NAMALWA (cell line): ENCODE results near the gene RASL12.
A peak's percentile ranks its signal among the peaks of the same experiment; 100 is the strongest.
"Not testable (repeated sequence)": the region's sequence is repeated elsewhere in the genome, so short reads cannot be mapped to it uniquely, and the experiment has no call there.

Experiments
- DNase-seq: peaks from one replicate; pipeline ENCODE4 v3.0.0-alpha.2; 2015; ENCODE audit warnings: low spot score

The RASL12 gene

DNA sequence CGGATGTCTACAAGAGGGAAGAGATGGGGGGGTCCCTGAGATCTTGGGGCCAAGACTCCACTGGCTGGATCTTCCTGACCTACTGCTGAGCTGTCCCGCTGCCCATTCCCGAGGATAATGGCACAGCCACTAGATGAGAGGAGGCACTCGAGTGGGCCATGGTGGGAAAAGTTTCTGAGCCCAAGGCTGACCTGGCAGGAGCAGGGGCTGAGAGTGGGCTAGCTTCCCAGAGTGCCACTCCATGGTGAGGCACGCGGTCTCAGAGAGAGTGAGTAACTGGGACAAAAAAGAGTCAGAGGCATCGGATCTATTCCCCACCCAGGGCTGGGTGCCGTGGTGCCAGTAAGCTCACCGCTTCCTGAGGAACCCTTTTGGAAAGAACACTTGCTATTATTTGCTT lies 11.7 kb downstream of the RASL12 start:
- no peak for DNase-seq

DNA sequence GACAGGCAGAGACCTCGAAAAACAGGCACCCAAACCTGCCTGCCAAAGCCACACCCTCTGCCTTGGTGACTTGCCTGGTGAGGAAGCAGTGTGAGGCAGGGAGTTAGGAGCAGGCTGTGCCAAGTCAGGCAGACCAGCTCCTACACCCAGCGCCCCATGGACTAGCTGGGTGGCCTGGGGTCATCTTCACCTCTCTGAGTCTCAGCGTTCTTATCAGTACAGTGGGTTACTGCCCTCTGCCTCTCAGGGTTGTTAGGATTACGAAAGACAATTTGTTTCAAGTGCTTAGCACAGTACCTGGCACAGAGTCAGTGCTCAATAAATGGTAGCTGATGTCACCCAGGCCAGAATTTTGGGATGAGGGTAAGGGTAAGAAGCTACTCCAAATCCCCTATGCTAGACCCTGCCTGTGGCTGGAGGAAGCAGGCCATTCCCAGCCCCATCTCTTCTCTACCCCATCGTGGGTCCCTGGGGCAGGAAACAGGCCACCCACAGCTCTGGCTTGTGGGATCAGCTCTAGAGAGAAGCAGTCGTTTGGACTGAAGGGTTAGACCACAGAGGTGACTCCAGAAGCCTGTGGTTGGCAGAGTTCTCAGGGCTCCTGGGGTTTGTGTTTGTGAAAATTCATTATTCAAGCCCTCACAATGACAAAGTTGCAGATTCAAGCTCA lies 12.5 kb downstream of the RASL12 start:
- no peak for DNase-seq

DNA sequence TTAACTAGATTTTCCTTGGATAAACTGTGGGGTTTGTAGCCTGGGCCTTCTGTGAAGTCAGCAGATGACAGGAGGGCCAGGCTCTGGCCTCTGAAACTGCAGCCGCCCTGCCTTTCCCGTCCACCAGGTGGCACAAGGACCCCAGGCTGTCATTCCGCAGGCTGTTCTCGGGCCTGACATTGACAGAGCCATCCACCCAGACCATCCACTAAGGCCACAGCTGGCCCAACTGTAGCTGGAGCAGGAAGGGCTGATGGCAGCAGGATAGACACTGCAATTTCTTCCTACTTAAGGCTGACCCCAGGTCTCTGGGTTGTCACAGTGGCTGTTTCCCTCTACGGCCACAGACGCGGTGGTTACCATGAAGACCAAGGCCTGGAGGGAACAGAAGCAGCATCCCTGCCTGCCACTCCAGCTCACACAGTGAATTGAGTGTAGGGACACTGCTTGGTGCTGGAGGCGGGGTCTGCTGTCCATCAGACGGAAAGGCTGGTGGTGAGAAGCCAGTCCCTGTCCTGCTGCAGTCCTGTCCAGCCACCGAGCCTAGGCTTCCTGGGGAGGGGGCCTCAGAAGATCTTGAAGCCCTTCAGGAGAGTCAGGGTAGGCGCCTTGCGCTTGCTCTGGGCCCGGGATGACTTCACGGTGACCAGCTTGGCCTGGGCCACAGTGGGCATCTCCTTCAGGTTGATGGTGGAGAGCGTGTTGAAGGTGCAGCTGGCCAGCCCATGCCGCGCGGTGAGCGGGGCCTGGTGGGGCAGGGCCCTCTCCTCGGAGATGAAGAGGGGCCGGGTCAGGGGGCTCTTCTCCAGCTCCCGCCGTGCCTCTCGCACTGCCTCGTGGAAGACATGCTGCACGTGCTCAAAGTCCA lies 13.2 kb downstream of the RASL12 start:
- DNase-seq = peak; percentile 79

DNA sequence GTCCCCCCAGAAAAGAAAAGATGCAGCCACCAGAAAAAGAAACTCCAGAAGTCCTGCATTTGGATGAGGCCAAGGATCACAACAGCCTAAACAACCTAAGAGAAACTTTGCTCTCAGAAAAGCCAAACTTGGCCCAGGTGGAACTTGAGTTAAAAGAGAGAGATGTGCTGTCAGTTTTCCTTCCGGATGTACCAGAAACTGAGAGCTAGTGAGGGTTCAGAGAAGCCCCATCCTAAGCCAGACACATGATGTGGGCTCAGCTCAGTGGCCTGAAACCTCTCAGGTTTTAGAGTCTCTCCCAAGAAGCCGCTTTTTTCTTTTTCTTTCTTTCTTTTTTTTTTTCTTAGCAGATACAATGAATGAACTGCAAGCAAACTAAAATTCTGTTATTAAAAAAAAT lies 14.8 kb downstream of the RASL12 start:
- no peak for DNase-seq

DNA sequence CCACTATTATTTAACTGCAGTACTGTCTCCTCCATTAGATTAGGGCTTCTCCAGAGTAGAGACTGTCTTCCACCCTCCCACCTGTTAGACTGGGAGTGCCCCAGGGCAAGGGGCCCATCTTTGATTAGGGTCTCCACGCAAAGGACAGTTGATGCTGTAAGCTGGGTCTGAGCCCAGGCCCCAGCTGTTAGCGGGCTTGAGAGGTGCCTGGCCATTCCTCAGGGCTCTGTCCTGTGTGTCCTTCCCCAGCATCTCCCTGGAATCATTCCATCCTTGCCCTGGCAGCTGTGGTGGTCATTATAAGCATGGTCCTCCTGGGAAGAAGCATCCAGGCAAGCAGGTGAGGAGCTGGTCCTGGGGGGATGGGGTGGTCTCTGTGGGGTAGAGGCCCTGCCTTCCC lies 16.5 kb downstream of the RASL12 start:
- DNase-seq = no peak

DNA sequence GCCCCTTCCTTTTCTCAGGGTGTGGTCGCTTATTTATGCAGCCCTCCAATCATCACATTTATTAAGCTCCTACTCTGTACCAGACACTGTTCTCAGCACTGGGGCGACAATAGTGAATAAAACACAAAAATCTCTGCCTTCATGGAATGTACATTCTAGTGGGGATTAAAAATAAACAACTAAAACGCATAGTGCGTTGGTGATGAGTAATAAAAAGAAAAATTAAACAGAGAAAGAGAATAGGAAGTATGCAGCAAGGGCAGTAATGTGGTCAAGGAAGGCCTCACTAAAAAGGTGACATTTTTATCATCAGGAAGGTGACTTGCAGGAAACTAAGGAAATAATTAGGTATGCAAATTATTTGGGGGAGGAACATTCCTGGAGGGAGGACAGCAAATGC lies 17.5 kb downstream of the RASL12 start:
- DNase-seq = no peak

DNA sequence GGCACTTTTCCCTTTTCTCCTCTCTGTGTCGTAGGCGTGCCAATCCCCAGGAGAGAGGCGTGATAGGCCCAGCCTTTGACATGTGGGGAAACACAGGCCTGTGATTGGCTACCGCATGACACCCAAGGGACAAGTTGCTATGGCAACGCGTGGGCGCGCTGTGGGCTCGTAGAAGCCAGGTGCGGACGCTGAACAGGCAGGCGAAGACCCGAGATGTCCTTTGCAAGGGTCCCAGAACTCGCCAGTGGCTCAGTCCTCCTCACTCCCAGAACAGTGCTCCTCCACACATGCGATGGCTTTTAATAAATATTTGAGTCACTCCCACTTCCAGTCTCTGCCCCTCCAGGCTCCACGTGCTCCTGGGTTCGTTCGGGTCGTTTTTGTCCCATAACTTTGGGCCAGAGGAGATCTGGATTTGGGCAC lies 18.4 kb downstream of the RASL12 start:
- peak; percentile 97 for DNase-seq

DNA sequence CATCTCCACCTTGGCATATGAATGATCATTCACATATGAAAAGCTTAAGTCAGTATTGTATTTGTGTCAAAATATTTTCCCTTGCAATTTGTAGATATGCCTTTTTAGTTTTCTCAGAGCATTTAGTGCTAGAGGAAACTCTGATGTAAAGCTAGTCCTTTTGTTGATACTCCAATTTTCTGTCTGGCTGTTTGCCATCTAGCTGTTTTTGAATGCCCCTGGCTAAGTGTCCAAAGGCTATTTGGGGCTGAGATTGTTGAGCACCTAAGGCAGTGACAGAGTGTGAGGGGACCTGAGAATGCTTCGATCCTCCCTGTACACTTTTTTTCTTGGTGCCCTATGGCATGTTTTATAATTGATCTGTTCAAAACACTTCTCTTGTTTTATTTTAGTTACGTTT lies 19.6 kb downstream of the RASL12 start:
- no peak for DNase-seq

DNA sequence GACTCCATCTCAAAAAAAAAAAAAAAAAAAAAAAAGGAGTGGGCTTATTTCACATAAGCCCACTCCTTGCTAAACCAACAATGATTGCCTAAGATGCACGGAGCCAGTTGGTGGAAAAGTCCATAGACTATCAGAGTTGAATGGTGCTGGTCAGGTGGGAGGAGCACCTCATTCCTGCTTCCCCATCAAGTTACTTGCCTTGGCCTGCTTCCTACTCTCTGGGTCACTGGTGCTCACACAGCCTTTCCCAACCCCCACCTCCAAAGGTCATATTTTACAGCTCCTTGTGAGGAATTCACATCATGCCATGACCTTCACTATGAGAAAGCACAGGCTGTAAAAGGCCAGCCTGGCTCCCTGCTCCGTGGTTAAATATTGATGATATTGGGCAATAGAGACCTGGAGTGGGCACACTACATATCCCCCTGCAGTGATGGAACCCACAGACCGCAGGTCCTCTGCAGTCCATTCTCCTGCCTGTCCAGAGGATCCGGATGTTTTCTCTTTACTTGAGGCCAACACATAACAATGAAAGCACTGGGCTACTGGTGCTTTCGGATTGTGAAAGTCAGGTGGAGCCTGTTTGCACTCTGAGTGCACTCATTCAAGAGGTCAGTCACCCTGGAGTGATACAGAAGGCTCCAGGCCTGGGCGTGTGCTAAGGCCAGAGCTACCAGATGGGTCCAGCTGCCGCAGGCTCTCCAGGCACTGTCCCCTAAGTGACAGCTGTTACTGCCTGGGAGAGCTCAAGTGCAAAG lies 22.9 kb downstream of the RASL12 start, which contains the start of gene SLC51B:
SLC51B (plus strand) TSS at position 664 of the 758 bp plus-strand sequence. CDS start 4,618 bp downstream, outside the sequence.
- DNase-seq = no peak

DNA sequence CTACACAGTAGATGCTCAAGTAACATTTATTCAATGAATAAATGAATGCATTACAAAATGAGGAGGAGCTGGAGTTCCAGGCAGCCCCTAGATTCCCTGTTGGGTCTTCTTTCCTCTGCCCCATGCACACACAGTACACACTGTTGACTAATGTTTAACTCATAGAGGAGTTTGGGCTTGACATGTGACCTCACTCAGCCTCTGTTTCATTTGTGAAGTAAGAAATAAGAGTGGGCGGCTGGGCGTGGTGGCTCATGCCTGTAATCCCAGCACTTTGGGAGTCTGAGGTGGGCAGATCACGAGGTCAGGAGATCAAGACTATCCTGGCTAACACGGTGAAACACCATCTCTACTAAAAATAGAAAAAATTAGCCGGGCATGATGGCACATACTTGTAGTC lies 23.6 kb downstream of the RASL12 start:
- DNase-seq = not testable (repeated sequence)

DNA sequence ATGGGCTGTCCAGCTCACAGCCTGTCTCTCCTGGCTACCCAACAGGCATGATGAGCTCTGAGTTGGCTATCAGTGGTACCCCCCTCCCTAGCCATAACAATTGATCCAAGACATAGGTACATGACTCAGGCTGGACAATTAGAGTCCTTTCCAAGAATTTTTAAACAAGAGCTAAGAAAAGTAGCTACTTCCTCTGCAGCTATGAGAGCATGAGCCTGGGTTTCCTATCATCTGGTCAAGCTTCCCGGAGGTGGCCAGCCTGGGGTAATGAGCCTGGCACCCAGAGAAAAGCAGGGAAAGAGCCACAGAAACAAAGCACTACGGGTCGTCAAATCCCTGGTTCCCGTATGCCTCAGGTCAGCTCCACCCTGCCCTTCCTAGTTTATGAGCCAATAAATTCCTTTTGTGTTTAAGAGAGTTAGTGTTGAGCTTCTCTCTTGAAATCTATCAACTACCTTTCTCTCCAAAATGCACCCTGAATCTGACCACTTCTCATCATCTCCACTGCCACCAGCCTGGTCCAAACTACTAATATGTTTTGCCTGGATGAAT lies 24.9 kb downstream of the RASL12 start:
- no peak for DNase-seq

DNA sequence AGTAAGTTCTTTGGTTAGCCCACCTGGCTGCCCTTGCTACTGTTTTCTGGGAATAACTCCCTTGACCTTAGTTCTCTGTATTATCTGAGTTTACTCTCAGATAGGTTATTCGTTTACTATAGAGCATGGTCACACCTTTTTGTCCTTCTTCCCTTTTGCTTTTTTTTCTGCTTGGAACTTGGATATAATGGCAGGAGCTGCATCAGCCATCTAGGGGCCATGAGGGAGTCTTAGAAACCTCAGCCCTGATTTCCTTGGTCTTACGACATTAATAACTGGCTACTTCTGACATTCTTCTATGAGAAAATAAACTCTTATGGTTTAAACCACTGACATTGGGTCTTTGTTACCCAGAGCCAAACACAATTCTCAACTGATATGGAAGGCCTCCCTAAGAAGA lies 26.0 kb downstream of the RASL12 start:
- DNase-seq = no peak

DNA sequence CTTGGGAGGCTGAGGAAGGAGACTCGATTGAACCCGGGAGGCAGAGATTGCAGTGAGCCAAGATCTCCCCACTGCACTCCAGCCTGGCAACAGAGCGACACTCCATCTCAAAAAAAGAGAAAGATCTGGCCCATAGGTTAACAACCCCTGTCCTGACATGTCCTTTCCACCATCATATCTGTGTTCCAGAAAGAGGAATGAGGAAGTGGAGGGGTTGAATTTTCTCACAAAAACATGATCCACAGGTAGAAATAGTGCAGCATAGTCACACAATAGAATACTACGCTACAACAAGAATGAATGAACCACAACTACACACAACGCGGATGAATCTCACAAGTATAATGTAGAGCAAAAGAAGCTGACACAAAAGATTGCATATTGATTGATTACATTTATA lies 27.3 kb downstream of the RASL12 start:
- no peak for DNase-seq

DNA sequence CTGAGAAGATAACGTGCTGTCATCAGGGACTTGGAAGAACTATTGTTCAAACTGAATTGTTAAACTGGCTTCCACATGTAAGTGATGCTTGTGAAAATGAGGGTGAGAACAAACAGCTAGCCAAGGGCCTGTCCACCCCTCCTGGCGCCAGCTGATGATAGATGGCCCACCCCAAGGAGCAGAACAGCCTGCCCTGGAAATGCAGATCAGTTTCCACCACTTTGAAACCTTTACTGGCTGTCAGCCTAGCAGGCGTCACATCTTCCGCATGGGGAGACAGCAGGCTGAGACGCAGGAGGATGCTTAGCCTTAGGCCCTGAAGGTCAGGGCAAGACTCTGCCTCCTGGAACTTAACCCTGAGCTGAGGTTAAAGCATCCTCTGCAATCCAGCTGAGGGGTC lies 29.0 kb downstream of the RASL12 start:
- no peak for DNase-seq

DNA sequence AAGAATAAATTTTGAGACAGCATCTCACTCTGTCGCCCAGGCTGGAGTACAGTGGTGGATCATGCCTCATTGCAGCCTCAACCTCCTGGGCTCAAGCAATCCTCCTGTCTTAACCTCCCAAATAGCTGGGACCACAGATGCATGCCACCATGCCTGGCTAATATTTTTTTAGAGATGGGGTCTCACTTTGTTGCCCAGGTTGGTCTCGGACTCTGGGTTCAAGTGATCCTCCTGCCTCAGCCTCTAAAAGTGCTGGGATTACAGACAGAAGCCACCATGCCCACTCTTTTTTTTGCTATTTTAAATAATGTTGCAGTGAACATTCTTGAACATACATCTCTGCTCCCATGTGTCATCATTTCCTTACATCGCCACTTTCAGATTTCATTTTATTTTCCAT lies 29.4 kb downstream of the RASL12 start:
- DNase-seq = no peak

DNA sequence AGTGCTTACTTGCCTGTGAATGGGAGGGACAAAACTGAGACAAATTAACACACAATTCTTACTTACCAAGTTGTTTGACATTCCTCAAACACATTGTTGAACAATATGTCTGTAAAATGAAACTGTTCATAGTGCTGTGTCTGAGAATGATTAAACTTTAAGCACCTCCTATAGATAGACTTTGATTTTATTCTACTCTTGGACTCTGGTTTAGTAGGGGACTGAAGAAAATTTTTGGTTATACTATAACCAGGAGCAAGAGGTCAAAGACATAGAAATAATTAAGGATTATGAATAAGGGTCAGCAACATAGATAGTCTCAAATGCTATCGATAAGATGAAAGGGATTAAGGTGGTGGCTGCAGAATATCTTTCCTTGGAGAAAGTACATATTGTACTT lies 30.5 kb downstream of the RASL12 start:
- no peak for DNase-seq

DNA sequence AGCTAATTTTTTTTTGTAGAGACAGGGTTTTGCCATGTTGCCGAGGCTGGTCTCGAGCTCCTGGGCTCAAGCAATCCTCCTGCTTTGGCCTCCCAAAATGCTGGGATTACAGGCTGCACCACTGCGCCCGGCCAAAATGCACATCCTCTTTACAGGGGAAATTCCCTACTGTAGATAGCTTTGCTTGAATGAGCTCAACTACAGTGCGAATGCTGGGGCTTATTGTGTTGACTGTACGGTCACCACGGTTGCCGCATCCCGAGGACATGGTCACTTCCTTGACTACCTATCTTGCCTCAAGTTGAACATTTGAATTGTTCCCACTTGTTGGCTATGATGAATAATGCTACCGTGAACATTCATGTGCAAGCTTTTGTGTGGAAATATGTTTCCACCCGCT lies 33.1 kb downstream of the RASL12 start:
- no peak for DNase-seq

DNA sequence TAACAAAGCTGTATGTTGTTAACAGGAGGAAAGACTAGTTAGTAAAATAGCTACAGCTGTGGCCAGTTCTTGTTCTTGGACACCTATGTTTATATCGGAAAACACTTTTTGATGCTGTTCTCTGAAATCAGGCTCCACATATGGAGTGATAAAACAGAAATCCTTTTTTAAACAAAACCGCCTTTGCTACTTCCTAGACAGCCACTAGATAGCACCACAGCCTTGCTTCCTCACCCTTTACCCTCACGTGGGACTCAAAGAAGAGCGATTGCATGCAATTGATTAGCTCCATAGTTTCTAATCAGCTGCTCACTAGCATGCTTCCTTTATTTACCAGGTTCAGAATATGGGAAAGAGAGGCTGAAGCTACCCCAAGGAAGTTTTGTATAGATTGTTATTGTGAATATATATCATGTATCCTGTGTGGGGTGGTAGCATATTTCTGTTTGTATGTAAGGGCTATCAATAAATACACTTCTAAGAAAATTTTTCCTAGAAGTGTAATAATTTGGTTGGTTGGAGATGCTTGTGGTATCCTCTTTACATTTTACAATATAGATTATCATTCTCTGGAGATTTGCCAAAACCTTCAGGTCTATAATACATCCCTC lies 34.0 kb downstream of the RASL12 start:
- peak; percentile 74 for DNase-seq

DNA sequence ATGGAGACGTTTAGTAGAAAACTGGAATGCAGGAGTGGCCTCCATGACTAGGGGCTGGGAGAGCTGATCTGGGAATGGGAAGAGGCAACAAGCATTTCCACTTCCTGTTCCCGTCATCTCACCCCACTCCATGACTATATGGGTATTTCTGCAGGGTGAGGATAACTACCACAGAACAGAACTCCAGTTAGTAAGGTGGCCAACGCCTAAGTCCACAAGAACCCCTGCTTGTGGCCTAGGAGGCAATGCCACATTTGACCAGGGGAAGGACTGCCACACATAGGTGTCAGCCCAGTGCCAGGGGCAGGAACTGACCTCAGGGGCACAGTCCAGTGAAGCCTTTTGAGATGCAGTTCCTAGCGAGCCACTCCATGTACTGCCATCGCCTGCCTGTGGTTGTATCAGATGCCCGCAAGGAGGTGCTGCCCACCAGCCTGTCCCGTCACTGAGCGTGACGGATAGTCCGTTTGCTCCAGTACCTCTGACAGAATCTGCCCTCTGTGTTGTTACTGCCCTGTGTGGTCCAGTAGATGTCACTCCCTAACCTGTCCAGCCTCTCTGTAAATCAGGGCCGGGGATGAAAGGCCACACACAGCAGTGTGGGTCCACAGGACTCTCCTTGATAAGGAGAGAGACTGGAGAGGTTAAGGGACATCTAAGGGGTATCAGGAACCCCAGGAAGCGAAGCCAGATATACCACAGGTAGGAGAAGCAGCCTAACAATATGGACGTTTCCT lies 34.8 kb downstream of the RASL12 start:
- peak; percentile 91 for DNase-seq

DNA sequence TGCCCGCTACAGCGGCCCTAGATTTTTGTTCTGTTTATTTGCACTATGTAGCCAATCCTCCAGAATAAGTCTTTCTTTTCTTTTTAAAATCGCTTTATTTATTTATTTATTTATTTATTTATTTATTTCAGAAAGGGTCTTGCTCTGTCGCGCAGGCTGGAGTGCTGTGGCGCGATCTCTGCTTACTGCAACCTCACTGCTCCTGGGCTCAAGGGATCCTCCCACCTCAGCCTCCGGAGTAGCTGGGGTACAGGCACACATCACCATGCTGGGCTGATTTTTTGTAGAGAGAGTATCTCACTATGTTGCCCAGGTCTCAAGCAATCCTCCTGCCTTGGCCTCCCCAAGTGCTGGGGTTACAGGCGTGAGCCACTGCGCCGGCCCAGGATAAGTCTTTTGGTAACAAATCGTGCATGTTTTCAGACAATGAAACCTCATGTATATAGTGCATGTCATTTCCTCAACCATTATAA lies 38.0 kb downstream of the RASL12 start:
- no peak for DNase-seq
